ENCODE data around the gene SETDB1.

The SETDB1 gene

GRCh38 chr1:150976879-150977694 is 50.9 kb downstream of the SETDB1 start:
- no peak for DNase-seq

GRCh38 chr1:150979092-150980056 is 53.2 kb downstream of the SETDB1 start:
- peak; percentile 92 for DNase-seq

- DNase-seq: no peak
Measured at GRCh38 chr1:150981177-150981804, 55.1 kb downstream of the SETDB1 start.

- no peak for DNase-seq
Measured at GRCh38 chr1:150981805-150982712, 55.9 kb downstream of the SETDB1 start, which contains the start of gene ANXA9. ANXA9 (plus strand) TSS chr1:150982292; CDS start chr1:150983106, 814 bp downstream.

GRCh38 chr1:150985179-150985825 is 59.1 kb downstream of the SETDB1 start:
- no peak for DNase-seq

- DNase-seq: no peak
Measured at GRCh38 chr1:150987924-150988323, 61.8 kb downstream of the SETDB1 start.

- no peak for DNase-seq
Measured at GRCh38 chr1:150992626-150993025, 66.5 kb downstream of the SETDB1 start.

GRCh38 chr1:150994248-150994647 is 68.1 kb downstream of the SETDB1 start:
- DNase-seq: no peak

GRCh38 chr1:150995460-150995859 is 69.3 kb downstream of the SETDB1 start:
- DNase-seq: no peak

- DNase-seq: peak; percentile 19
Measured at GRCh38 chr1:150995896-150996295, 69.7 kb downstream of the SETDB1 start.

- DNase-seq: no peak
Measured at GRCh38 chr1:150997126-150997872, 71.1 kb downstream of the SETDB1 start.

- DNase-seq: no peak
Measured at GRCh38 chr1:150997949-150998348, 71.8 kb downstream of the SETDB1 start.

GRCh38 chr1:150999051-150999674 is 73.0 kb downstream of the SETDB1 start:
- no peak for DNase-seq

GRCh38 chr1:150999926-151000325 is 73.8 kb downstream of the SETDB1 start:
- DNase-seq: no peak

- no peak for DNase-seq
Measured at GRCh38 chr1:151000408-151000807, 74.2 kb downstream of the SETDB1 start.

GRCh38 chr1:151001602-151002001 is 75.4 kb downstream of the SETDB1 start:
- no peak for DNase-seq

- DNase-seq: no peak
Measured at GRCh38 chr1:151002051-151002450, 75.9 kb downstream of the SETDB1 start.

GRCh38 chr1:151002611-151003010 is 76.4 kb downstream of the SETDB1 start:
- no peak for DNase-seq

- no peak for DNase-seq
Measured at GRCh38 chr1:151003180-151003579, 77.0 kb downstream of the SETDB1 start.

- no peak for DNase-seq
Measured at GRCh38 chr1:151005729-151006319, 79.7 kb downstream of the SETDB1 start.
